Kidney (tissue), 14 donors: ENCODE data around the gene APCS. TPM values are rescaled to one million over a fixed set of nuclear protein-coding genes. Genes with fewer than 3 reads are reported as not detected.

Source experiments
- DNase-seq, 5 donors: peaks; one replicate each; pipeline ENCODE4 v3.0.0-alpha.2; 2013 to 2020
- FAIRE-seq: peaks from 2 replicates; lab custom pipeline; 2012; peaks lifted over from hg19 to GRCh38; lab: Jason Lieb, UNC
- H3K27ac ChIP-seq, 2 donors: one replicate each; pipeline ENCODE4 v1.7.0; 2013; ENCODE audit warnings: low read depth in 2 of 2, low read length in 2 of 2, inconsistent platforms in 1 of 2
- H3K27me3 ChIP-seq: one replicate; pipeline ENCODE4 v1.7.1; 2013; ENCODE audit warnings: low read length, inconsistent platforms; ENCODE audit not compliant: control insufficient read depth, insufficient read depth
- H3K36me3 ChIP-seq, 3 donors: one replicate each; pipeline versions ENCODE4 v1.7.0 to v1.7.1; 2013; ENCODE audit warnings: low read length in 3 of 3, control low read depth in 1 of 3, inconsistent platforms in 1 of 3; ENCODE audit not compliant: insufficient read depth in 3 of 3, control insufficient read depth in 2 of 3
- H3K4me1 ChIP-seq, 3 donors: one replicate each; pipeline versions ENCODE4 v1.7.0 to v1.7.1; 2013; ENCODE audit warnings: low read length in 3 of 3, inconsistent platforms in 1 of 3, low read depth in 1 of 3; ENCODE audit not compliant: control insufficient read depth in 2 of 3, insufficient read depth in 2 of 3
- H3K4me3 ChIP-seq, 3 donors: one replicate each; pipeline versions ENCODE4 v1.7.0 to v1.8.1; 2013; ENCODE audit warnings: low read length in 3 of 3, control low read depth in 1 of 3, inconsistent platforms in 1 of 3
- H3K9ac ChIP-seq, 3 donors: one replicate each; pipeline versions ENCODE4 v1.7.0 to v1.7.1; 2013; ENCODE audit warnings: low read length in 3 of 3, control low read depth in 1 of 3, inconsistent platforms in 1 of 3
- H3K9me3 ChIP-seq, 3 donors: one replicate each; pipeline versions ENCODE4 v1.7.0 to v1.7.1; 2013; ENCODE audit warnings: low read length in 3 of 3, control low read depth in 1 of 3, inconsistent platforms in 1 of 3; ENCODE audit not compliant: control insufficient read depth in 2 of 3, insufficient read depth in 1 of 3
- CTCF ChIP-seq: IDR thresholded peaks from 3 replicates; pipeline ENCODE4 v1.5.1; 2012; ENCODE audit warnings: mild to moderate bottlenecking, moderate library complexity, borderline replicate concordance; ENCODE audit not compliant: insufficient read depth; ENCODE audit errors: extremely low read depth
- intact Hi-C: fragments of 100-400 bp; cut with DNase I; formaldehyde crosslinking; loops from one replicate; pipeline ENCODE4 v1.11.1; 2022
- polyA plus RNA-seq: library from polyadenylated mRNA; stranded (reverse); fragments of 350-450 nt; fragmentation: Illumina TruSeq; extraction: RNeasy Lipid Tissue Mini Kit (QIAGEN cat#74804); gene quantifications from one replicate; pipeline ENCODE4 v1.2.3, GENCODE V29; 2014; ENCODE audit warnings: low read depth, low replicate concordance; ENCODE audit not compliant: insufficient read depth
- total RNA-seq: library from RNA; stranded (reverse); fragmentation: NEBNext Ultra II Directional; extraction: Animal tissue kit (Norgen Biotek cat#: 25700); gene quantifications from one replicate; pipeline ENCODE4 v1.2.1, GENCODE V29; 2021
- donor health status: control.
- donor health status: control.
- donor health status: control.
- donor health status: control.
- donor health status: control.
- donor health status: DM: yes; HTN: yes; CAD: no.
- donor health status: Normal renal cell carcinoma (clear cell type).

APCS gene
- total and polyA plus RNA-seq, 2 donors from 2014 or later, result 1.5 TPM; not detected in 1

- H3K36me3 ChIP-seq, result no peaks in the 10 kb centered on the region
- no peak overlapping the region for H3K9ac ChIP-seq
- intact Hi-C loops, result no loop called here
- H3K9me3 ChIP-seq, result no peaks in the 10 kb centered on the region
- H3K4me3 ChIP-seq, result no peak overlapping the region
- no peaks in the 10 kb centered on the region for H3K27me3 ChIP-seq
- TF ChIP-seq CTCF, result no peak
- FAIRE-seq, result no peak
- H3K27ac ChIP-seq, result no peak overlapping the region
- no peak for DNase-seq
- H3K4me1 ChIP-seq, result no peaks in the 10 kb centered on the region
These were observed 3.1 kb upstream of the APCS start for GRCh38 chr1:159584536-159584935.

- no peak for TF ChIP-seq CTCF
- H3K27me3 ChIP-seq, result no peaks in the 10 kb centered on the region
- no peaks in the 10 kb centered on the region for H3K4me1 ChIP-seq
- DNase-seq, result no peak
- H3K36me3 ChIP-seq, result no peaks in the 10 kb centered on the region
- H3K9me3 ChIP-seq, result no peaks in the 10 kb centered on the region
- no peak overlapping the region for H3K9ac ChIP-seq
- H3K27ac ChIP-seq, result no peak overlapping the region
- H3K4me3 ChIP-seq, result no peak overlapping the region
- no peak for FAIRE-seq
- intact Hi-C loops, result no loop called here
These were observed 4.4 kb downstream of the APCS start for GRCh38 chr1:159591981-159592380.

GRCh38 chr1:159594625-159595405, 7.2 kb downstream of the APCS start:
- no peak overlapping the region for H3K9ac ChIP-seq
- intact Hi-C loops, result no loop called here
- no peaks in the 10 kb centered on the region for H3K36me3 ChIP-seq

More at GRCh38 chr1:159594625-159595405, 7.2 kb downstream of the APCS start:
- Histone ChIP-seq H3K4me1 (no peaks in the 10 kb centered on the region), H3K27ac (no peak overlapping the region), H3K9me3 (no peaks in the 10 kb centered on the region), H3K27me3 (no peaks in the 10 kb centered on the region), H3K4me3 (no peak overlapping the region)
- DNase-seq, result no peak
- no peak for FAIRE-seq
- no peak for TF ChIP-seq CTCF
